Measurements from ENCODE around the gene HEG1. TPM values are rescaled to one million over a fixed set of nuclear protein-coding genes. Genes with fewer than 3 reads are reported as not detected.

Gene HEG1
- total RNA-seq, 1 donor from 2014 or later = 25.1 TPM

- no peaks in the 10 kb centered on the region for H3K27me3 ChIP-seq (ENCODE audit: control insufficient read depth in 3 of 3, insufficient read depth in 3 of 3, low read length in 3 of 3)
- peaks cover 11 to 22% (median 18%) of the 10 kb centered on the region in 3 donors for H3K4me1 ChIP-seq (ENCODE audit: control insufficient read depth in 3 of 3, insufficient read depth in 3 of 3, low read length in 3 of 3)
- H3K36me3 ChIP-seq (ENCODE audit: control insufficient read depth in 3 of 3, insufficient read depth in 3 of 3, low read length in 3 of 3) = peaks cover 35 to 68% (median 38%) of the 10 kb centered on the region in 3 donors
- H3K9ac ChIP-seq (ENCODE audit: low read depth in 1 of 3, low read length in 3 of 3) = no peak overlapping the region
- H3K9me3 ChIP-seq (ENCODE audit: control insufficient read depth in 3 of 3, low read length in 3 of 3) = no peaks in the 10 kb centered on the region
- H3K27ac ChIP-seq (ENCODE audit: low read depth, low read length) = no peak overlapping the region
- H3K4me3 ChIP-seq (ENCODE audit: low read length in 3 of 3) = no peak overlapping the region
These were observed 47.0 kb downstream of the HEG1 start for GRCh38 chr3:125008766-125009165.

DNA sequence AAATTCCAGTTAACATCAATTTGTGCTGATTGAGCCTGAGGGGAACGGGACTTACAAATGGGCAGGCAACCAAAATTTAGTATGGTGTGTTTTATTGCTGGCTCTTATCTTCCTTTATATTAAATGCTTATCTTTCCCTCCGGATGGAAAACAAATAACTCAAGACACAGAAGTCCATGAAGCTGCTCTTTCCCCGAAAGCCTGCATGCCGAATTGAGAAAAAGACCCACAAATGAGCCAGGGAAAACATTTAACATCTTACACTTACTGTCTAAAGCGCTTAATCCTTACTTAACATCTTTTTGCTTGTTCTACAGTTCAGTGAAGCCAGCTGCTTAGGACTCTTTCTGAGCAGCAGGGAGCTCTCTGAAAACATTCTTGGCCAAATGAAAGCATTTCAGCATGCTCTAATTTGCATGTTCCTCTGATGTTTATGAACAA, 49.5 kb downstream of the HEG1 start:
- H3K9ac ChIP-seq (ENCODE audit: low read depth in 1 of 3, low read length in 3 of 3) = no peak overlapping the region
- H3K27me3 ChIP-seq (ENCODE audit: control insufficient read depth in 3 of 3, insufficient read depth in 3 of 3, low read length in 3 of 3) = no peaks in the 10 kb centered on the region
- peaks cover 22 to 60% (median 30%) of the 10 kb centered on the region in 3 donors for H3K36me3 ChIP-seq (ENCODE audit: control insufficient read depth in 3 of 3, insufficient read depth in 3 of 3, low read length in 3 of 3)
- H3K4me1 ChIP-seq (ENCODE audit: control insufficient read depth in 3 of 3, insufficient read depth in 3 of 3, low read length in 3 of 3) = peaks cover 23 to 35% (median 30%) of the 10 kb centered on the region in 3 donors
- H3K27ac ChIP-seq (ENCODE audit: low read depth, low read length) = no peak overlapping the region
- no peak overlapping the region for H3K4me3 ChIP-seq (ENCODE audit: low read length in 3 of 3)
- no peaks in the 10 kb centered on the region for H3K9me3 ChIP-seq (ENCODE audit: control insufficient read depth in 3 of 3, low read length in 3 of 3)

DNA sequence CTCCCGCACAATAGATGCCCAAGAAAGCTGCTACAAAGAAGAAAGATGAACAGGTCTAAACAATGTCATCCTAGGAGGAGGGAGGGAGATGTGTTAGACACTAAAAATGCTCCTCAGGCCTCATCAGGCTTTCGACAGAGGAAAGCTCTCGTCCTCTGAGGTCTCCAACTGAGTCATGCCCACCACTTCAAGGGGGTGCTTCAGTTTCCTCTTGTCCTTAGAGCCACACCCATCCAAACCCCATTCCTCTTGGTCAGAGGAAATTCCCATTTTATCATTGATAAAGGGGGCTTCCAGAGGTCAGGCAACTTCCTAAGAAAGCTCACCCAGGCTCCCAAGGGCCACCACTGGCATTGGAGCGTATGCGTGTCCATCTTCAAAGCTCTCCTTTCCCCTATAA, 50.1 kb downstream of the HEG1 start:
- Histone ChIP-seq H3K36me3 (ENCODE audit: control insufficient read depth in 3 of 3, insufficient read depth in 3 of 3, low read length in 3 of 3) (peaks cover 24 to 58% (median 32%) of the 10 kb centered on the region in 3 donors), H3K4me1 (ENCODE audit: control insufficient read depth in 3 of 3, insufficient read depth in 3 of 3, low read length in 3 of 3) (peaks cover 23 to 38% (median 30%) of the 10 kb centered on the region in 3 donors), H3K9ac (ENCODE audit: low read depth in 1 of 3, low read length in 3 of 3) (no peak overlapping the region), H3K27ac (ENCODE audit: low read depth, low read length) (no peak overlapping the region), H3K27me3 (ENCODE audit: control insufficient read depth in 3 of 3, insufficient read depth in 3 of 3, low read length in 3 of 3) (no peaks in the 10 kb centered on the region), H3K4me3 (ENCODE audit: low read length in 3 of 3) (no peak overlapping the region), H3K9me3 (ENCODE audit: control insufficient read depth in 3 of 3, low read length in 3 of 3) (no peaks in the 10 kb centered on the region)

- no peak overlapping the region for H3K27ac ChIP-seq (ENCODE audit: low read depth, low read length)
- no peaks in the 10 kb centered on the region for H3K9me3 ChIP-seq (ENCODE audit: control insufficient read depth in 3 of 3, low read length in 3 of 3)
- H3K4me1 ChIP-seq (ENCODE audit: control insufficient read depth in 3 of 3, insufficient read depth in 3 of 3, low read length in 3 of 3) = peaks cover 23 to 40% (median 30%) of the 10 kb centered on the region in 3 donors
- no peaks in the 10 kb centered on the region for H3K27me3 ChIP-seq (ENCODE audit: control insufficient read depth in 3 of 3, insufficient read depth in 3 of 3, low read length in 3 of 3)
- H3K4me3 ChIP-seq (ENCODE audit: low read length in 3 of 3) = no peak overlapping the region
- H3K9ac ChIP-seq (ENCODE audit: low read depth in 1 of 3, low read length in 3 of 3) = no peak overlapping the region
- peaks cover 23 to 56% (median 33%) of the 10 kb centered on the region in 3 donors for H3K36me3 ChIP-seq (ENCODE audit: control insufficient read depth in 3 of 3, insufficient read depth in 3 of 3, low read length in 3 of 3)
These were observed 50.6 kb downstream of the HEG1 start for GRCh38 chr3:125005222-125005621.

DNA sequence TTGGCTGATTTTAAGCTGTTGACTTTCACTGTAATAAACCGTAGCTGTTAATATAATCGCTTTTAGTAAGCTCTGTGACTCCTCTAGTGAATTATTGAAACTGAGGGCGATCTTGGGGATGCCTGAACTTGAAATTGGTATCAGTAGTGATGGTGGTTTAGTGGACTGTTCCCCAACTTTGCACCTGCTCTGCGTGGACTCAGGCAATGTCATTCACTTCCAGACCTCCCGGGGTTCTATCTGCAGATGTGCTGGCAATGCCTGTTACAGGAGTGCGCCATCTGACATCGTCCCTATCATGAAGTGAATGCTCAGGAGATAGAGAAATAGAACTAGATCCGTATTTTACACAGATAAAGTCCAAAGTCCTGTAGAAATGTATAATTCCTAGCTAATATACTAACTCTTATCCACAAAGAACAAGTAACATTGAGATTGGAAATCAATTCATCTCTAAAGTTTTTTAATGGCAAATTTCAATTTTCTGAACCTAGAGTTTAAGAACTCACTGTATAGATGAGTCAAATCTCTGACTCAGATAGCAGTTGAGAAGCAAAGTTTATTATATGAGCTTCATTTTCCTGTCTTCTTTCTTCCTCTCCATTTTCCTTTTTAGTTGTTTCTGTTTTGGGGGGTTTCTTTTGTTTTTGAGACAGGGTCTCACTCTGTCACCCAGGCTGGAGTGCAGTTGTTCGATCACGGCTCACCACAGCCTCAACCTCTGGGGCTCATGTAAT, 51.8 kb downstream of the HEG1 start:
- Histone ChIP-seq H3K9ac (ENCODE audit: low read depth in 1 of 3, low read length in 3 of 3) (peak overlapping the region in 1 of 3 donors; percentile 51), H3K27me3 (ENCODE audit: control insufficient read depth in 3 of 3, insufficient read depth in 3 of 3, low read length in 3 of 3) (no peaks in the 10 kb centered on the region), H3K36me3 (ENCODE audit: control insufficient read depth in 3 of 3, insufficient read depth in 3 of 3, low read length in 3 of 3) (peaks cover 14 to 48% (median 26%) of the 10 kb centered on the region in 3 donors), H3K9me3 (ENCODE audit: control insufficient read depth in 3 of 3, low read length in 3 of 3) (no peaks in the 10 kb centered on the region), H3K4me3 (ENCODE audit: low read length in 3 of 3) (no peak overlapping the region), H3K4me1 (ENCODE audit: control insufficient read depth in 3 of 3, insufficient read depth in 3 of 3, low read length in 3 of 3) (peaks cover 26 to 40% (median 30%) of the 10 kb centered on the region in 3 donors), H3K27ac (ENCODE audit: low read depth, low read length) (peak overlapping the region; percentile 40)

DNA sequence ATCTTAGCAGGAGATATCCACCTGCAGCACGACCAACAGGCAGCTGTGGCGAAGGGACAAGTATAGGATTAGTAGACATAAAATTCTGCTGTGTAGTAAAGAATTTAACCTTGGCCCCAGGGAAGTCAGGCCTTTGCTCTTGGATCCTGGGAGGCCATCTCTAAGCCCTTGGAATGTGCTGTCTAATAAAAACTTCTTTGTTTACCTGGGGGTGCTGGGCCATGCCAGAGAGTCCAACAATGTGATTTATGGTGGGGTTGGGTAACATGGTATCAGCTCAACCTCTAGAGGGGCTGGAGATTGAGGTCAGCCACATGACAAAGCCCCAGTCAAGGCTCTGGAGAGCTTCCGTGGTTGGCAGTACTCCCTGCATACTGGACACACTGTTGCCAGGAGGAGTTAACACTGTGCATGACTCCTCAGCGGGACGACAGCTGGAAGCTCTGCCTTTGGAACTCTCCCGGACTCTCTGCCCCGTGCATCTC, 52.4 kb downstream of the HEG1 start:
- no peaks in the 10 kb centered on the region for H3K27me3 ChIP-seq (ENCODE audit: control insufficient read depth in 3 of 3, insufficient read depth in 3 of 3, low read length in 3 of 3)
- H3K9me3 ChIP-seq (ENCODE audit: control insufficient read depth in 3 of 3, low read length in 3 of 3) = no peaks in the 10 kb centered on the region
- peak overlapping the region in 1 of 3 donors; percentile 51 for H3K9ac ChIP-seq (ENCODE audit: low read depth in 1 of 3, low read length in 3 of 3)
- peaks cover 28 to 40% (median 30%) of the 10 kb centered on the region in 3 donors for H3K4me1 ChIP-seq (ENCODE audit: control insufficient read depth in 3 of 3, insufficient read depth in 3 of 3, low read length in 3 of 3)
- H3K27ac ChIP-seq (ENCODE audit: low read depth, low read length) = peak overlapping the region; percentile 40
- peaks cover 15 to 43% (median 25%) of the 10 kb centered on the region in 3 donors for H3K36me3 ChIP-seq (ENCODE audit: control insufficient read depth in 3 of 3, insufficient read depth in 3 of 3, low read length in 3 of 3)
- H3K4me3 ChIP-seq (ENCODE audit: low read length in 3 of 3) = no peak overlapping the region

GRCh38 chr3:125002414-125003368, 53.1 kb downstream of the HEG1 start:
- no peak overlapping the region for H3K4me3 ChIP-seq (ENCODE audit: low read length in 3 of 3)
- no peaks in the 10 kb centered on the region for H3K9me3 ChIP-seq (ENCODE audit: control insufficient read depth in 3 of 3, low read length in 3 of 3)
- H3K27ac ChIP-seq (ENCODE audit: low read depth, low read length) = peak overlapping the region; percentile 40
- no peaks in the 10 kb centered on the region for H3K27me3 ChIP-seq (ENCODE audit: control insufficient read depth in 3 of 3, insufficient read depth in 3 of 3, low read length in 3 of 3)
- peaks cover 28 to 40% (median 30%) of the 10 kb centered on the region in 3 donors for H3K4me1 ChIP-seq (ENCODE audit: control insufficient read depth in 3 of 3, insufficient read depth in 3 of 3, low read length in 3 of 3)
- peak overlapping the region in 1 of 3 donors; percentile 17 for H3K9ac ChIP-seq (ENCODE audit: low read depth in 1 of 3, low read length in 3 of 3)
- peaks cover 21 to 40% (median 31%) of the 10 kb centered on the region in 3 donors for H3K36me3 ChIP-seq (ENCODE audit: control insufficient read depth in 3 of 3, insufficient read depth in 3 of 3, low read length in 3 of 3)

- Histone ChIP-seq H3K4me1 (ENCODE audit: control insufficient read depth in 3 of 3, insufficient read depth in 3 of 3, low read length in 3 of 3) (peaks cover 28 to 40% (median 30%) of the 10 kb centered on the region in 3 donors), H3K4me3 (ENCODE audit: low read length in 3 of 3) (no peak overlapping the region), H3K27me3 (ENCODE audit: control insufficient read depth in 3 of 3, insufficient read depth in 3 of 3, low read length in 3 of 3) (no peaks in the 10 kb centered on the region), H3K9ac (ENCODE audit: low read depth in 1 of 3, low read length in 3 of 3) (no peak overlapping the region), H3K27ac (ENCODE audit: low read depth, low read length) (no peak overlapping the region), H3K9me3 (ENCODE audit: control insufficient read depth in 3 of 3, low read length in 3 of 3) (no peaks in the 10 kb centered on the region), H3K36me3 (ENCODE audit: control insufficient read depth in 3 of 3, insufficient read depth in 3 of 3, low read length in 3 of 3) (peaks cover 25 to 48% (median 36%) of the 10 kb centered on the region in 3 donors)
These were observed 54.0 kb downstream of the HEG1 start for GRCh38 chr3:125001557-125002413.

DNA sequence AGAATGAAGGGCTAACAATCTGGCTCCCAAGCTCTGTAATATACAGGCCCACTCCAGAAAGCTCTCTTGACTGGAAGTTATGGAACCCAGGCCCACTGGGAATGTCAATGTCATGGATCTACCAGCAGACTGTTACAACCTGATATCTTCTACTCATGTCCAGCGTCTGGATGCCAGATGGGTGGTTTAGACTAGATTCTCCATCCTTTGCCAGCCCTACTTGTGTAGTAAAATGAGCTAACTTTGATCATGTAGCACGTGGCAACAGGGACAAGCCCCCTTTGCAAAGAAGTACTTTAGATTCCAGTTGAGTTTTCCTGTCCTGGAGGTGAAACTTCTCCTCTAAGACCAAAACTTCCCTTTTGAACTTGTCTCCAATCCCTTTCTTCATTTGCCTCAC, 55.1 kb downstream of the HEG1 start:
- H3K27ac ChIP-seq (ENCODE audit: low read depth, low read length) = no peak overlapping the region
- H3K27me3 ChIP-seq (ENCODE audit: control insufficient read depth in 3 of 3, insufficient read depth in 3 of 3, low read length in 3 of 3) = no peaks in the 10 kb centered on the region
- no peak overlapping the region for H3K9ac ChIP-seq (ENCODE audit: low read depth in 1 of 3, low read length in 3 of 3)
- H3K9me3 ChIP-seq (ENCODE audit: control insufficient read depth in 3 of 3, low read length in 3 of 3) = no peaks in the 10 kb centered on the region
- peaks cover 26 to 40% (median 38%) of the 10 kb centered on the region in 3 donors for H3K36me3 ChIP-seq (ENCODE audit: control insufficient read depth in 3 of 3, insufficient read depth in 3 of 3, low read length in 3 of 3)
- H3K4me3 ChIP-seq (ENCODE audit: low read length in 3 of 3) = no peak overlapping the region
- peaks cover 31 to 43% (median 33%) of the 10 kb centered on the region in 3 donors for H3K4me1 ChIP-seq (ENCODE audit: control insufficient read depth in 3 of 3, insufficient read depth in 3 of 3, low read length in 3 of 3)

Measured in skeletal muscle tissue (tissue), 4 donors.